ENCODE results near the gene FGGY.

GRCh38 chr1:59331686-59332620 is 35.1 kb downstream of the FGGY start:
- TF ChIP-seq YY1 (IDR thresholded peaks at IDR 0.05; ENCODE audit: insufficient read depth, insufficient read length) (no peak), SUZ12 (IDR thresholded peaks at IDR 0.05; ENCODE audit: extremely low read depth, insufficient read depth, insufficient read length) (no peak)

All from NT2/D1 (cell line).